LNCaP clone FGC (cell line): ENCODE results near the gene PIGZ.

Experiments
- DNase-seq: peaks from one replicate; pipeline ENCODE4 v3.0.0-alpha.2; 2011; ENCODE audit warnings: low read depth
- H3K4me3 ChIP-seq: 2 replicates; pipeline ENCODE4 v1.5.1; 2011; ENCODE audit warnings: mild to moderate bottlenecking, low read depth, low read length, control low read depth
- CTCF ChIP-seq: IDR thresholded peaks from 2 replicates; pipeline ENCODE4 v1.5.1; 2012; ENCODE audit warnings: mild to moderate bottlenecking; ENCODE audit not compliant: control insufficient read depth, insufficient read depth; ENCODE audit errors: extremely low read depth

Gene PIGZ

GRCh38 chr3:196987022-196987421 is 18.4 kb upstream of the PIGZ start:
- no peak overlapping the region for H3K4me3 ChIP-seq
- TF ChIP-seq CTCF = no peak
- DNase-seq = no peak

- H3K4me3 ChIP-seq = no peak overlapping the region
- no peak for DNase-seq
- TF ChIP-seq CTCF = no peak
Observed at GRCh38 chr3:196985954-196986885, 17.6 kb upstream of the PIGZ start.

GRCh38 chr3:196985298-196985697 is 16.7 kb upstream of the PIGZ start:
- DNase-seq = no peak
- no peak for TF ChIP-seq CTCF

GRCh38 chr3:196983186-196983585 is 14.6 kb upstream of the PIGZ start:
- H3K4me3 ChIP-seq = no peak overlapping the region
- no peak for DNase-seq
- no peak for TF ChIP-seq CTCF

More at GRCh38 chr3:196985298-196985697, 16.7 kb upstream of the PIGZ start:
- H3K4me3 ChIP-seq = no peak overlapping the region

GRCh38 chr3:196981657-196982056 is 13.0 kb upstream of the PIGZ start:
- no peak for TF ChIP-seq CTCF
- DNase-seq = no peak
- no peak overlapping the region for H3K4me3 ChIP-seq

- H3K4me3 ChIP-seq = no peak overlapping the region
- TF ChIP-seq CTCF = no peak
- no peak for DNase-seq
Observed at GRCh38 chr3:196979545-196979944, 10.9 kb upstream of the PIGZ start.
